Astrocyte (in vitro differentiated cells and primary cell): ENCODE data around the gene CHST15. TPM values are rescaled to one million over a fixed set of nuclear protein-coding genes. Genes with fewer than 3 reads are reported as not detected.

ENCODE experiments used
- DNase-seq: peaks from one replicate; pipeline ENCODE4 v3.0.0-alpha.2; 2010; ENCODE audit warnings: low read depth
- FAIRE-seq: peaks from 2 replicates; lab custom pipeline; 2011; peaks lifted over from hg19 to GRCh38; lab: Jason Lieb, UNC
- H2AFZ ChIP-seq: 2 replicates; pipeline ENCODE4 v1.6.0; 2012; ENCODE audit warnings: low read depth, low read length, inconsistent platforms
- H3K27ac ChIP-seq: 2 replicates; pipeline ENCODE4 v1.5.1; 2011; ENCODE audit warnings: low read depth, low read length, inconsistent platforms
- H3K27me3 ChIP-seq: 2 replicates; pipeline ENCODE4 v1.6.0; 2011; ENCODE audit warnings: low read length, inconsistent platforms; ENCODE audit not compliant: insufficient read depth
- H3K36me3 ChIP-seq: 2 replicates; pipeline ENCODE4 v1.5.1; 2011; ENCODE audit warnings: low read length, inconsistent platforms; ENCODE audit not compliant: insufficient read depth
- H3K4me1 ChIP-seq: 2 replicates; pipeline ENCODE4 v1.5.1; 2011; ENCODE audit warnings: low read length, inconsistent platforms; ENCODE audit not compliant: insufficient read depth
- H3K4me2 ChIP-seq: 2 replicates; pipeline ENCODE4 v1.6.0; 2012; ENCODE audit warnings: low read length, inconsistent platforms
- H3K4me3 ChIP-seq: 2 replicates; pipeline ENCODE4 v1.5.1; 2011; ENCODE audit warnings: low read depth, mild to moderate bottlenecking, low read length, inconsistent platforms; ENCODE audit not compliant: insufficient read depth
- H3K79me2 ChIP-seq: 2 replicates; pipeline ENCODE4 v1.6.0; 2012; ENCODE audit warnings: mild to moderate bottlenecking, low read length, inconsistent platforms; ENCODE audit not compliant: insufficient read depth
- H3K9ac ChIP-seq: 2 replicates; pipeline ENCODE4 v1.6.0; 2012; ENCODE audit warnings: mild to moderate bottlenecking, low read length, inconsistent platforms
- H3K9me3 ChIP-seq: 2 replicates; pipeline ENCODE4 v1.5.1; 2012; ENCODE audit warnings: low read depth, mild to moderate bottlenecking, low read length, inconsistent platforms; ENCODE audit not compliant: insufficient read depth
- H4K20me1 ChIP-seq: 2 replicates; pipeline ENCODE4 v1.6.0; 2012; ENCODE audit warnings: low read length, inconsistent platforms; ENCODE audit not compliant: insufficient read depth
- H3K27ac Mint-ChIP-seq: one replicate; pipeline ENCODE4 v1.8.0; 2021; ENCODE audit warnings: mild to moderate bottlenecking, mixed read lengths; ENCODE audit not compliant: unreplicated experiment
- H3K27me3 Mint-ChIP-seq: one replicate; pipeline ENCODE4 v1.8.0; 2021; ENCODE audit warnings: low read depth, mixed read lengths; ENCODE audit not compliant: unreplicated experiment
- H3K36me3 Mint-ChIP-seq: one replicate; pipeline ENCODE4 v1.8.0; 2021; ENCODE audit warnings: low read depth, mixed read lengths; ENCODE audit not compliant: unreplicated experiment
- H3K4me1 Mint-ChIP-seq: one replicate; pipeline ENCODE4 v1.8.0; 2021; ENCODE audit warnings: low read depth, mixed read lengths; ENCODE audit not compliant: unreplicated experiment
- H3K4me3 Mint-ChIP-seq: one replicate; pipeline ENCODE4 v1.8.0; 2021; ENCODE audit warnings: mild to moderate bottlenecking, moderate library complexity, mixed read lengths; ENCODE audit not compliant: unreplicated experiment
- H3K9me3 Mint-ChIP-seq: one replicate; pipeline ENCODE4 v1.8.0; 2021; ENCODE audit warnings: mild to moderate bottlenecking, mixed read lengths; ENCODE audit not compliant: unreplicated experiment
- CTCF ChIP-seq: IDR thresholded peaks from 2 replicates; pipeline ENCODE4 v1.5.1; 2011; ENCODE audit warnings: low read depth, mild to moderate bottlenecking, inconsistent platforms, low read length, moderate library complexity; ENCODE audit not compliant: insufficient read depth
- EZH2 ChIP-seq: IDR thresholded peaks from 2 replicates; pipeline ENCODE4 v1.6.1; 2012; ENCODE audit warnings: mild to moderate bottlenecking, low read length, inconsistent platforms; ENCODE audit not compliant: insufficient read depth
- total RNA-seq: library from RNA; stranded (reverse); gene quantifications from 2 replicates; pipeline ENCODE4 v1.2.1, GENCODE V29; 2021

Gene CHST15
- total RNA-seq, 1 donor from 2014 or later: 20.6 TPM

- no peak overlapping the region for H2AFZ ChIP-seq
- no peaks in the 10 kb centered on the region for H3K4me1 ChIP-seq
- no peak overlapping the region for H3K4me3 ChIP-seq
- H3K27me3 ChIP-seq: peaks cover 9% of the 10 kb centered on the region
- H4K20me1 ChIP-seq: peaks cover 58% of the 10 kb centered on the region
- H3K9ac ChIP-seq: no peak overlapping the region
- no peak for FAIRE-seq
- Mint-ChIP-seq H3K27ac (no peak overlapping the region), H3K36me3 (no peaks in the 10 kb centered on the region), H3K4me3 (no peak overlapping the region), H3K9me3 (peaks cover 4% of the 10 kb centered on the region), H3K4me1 (peaks cover 23% of the 10 kb centered on the region), H3K27me3 (peaks cover 14% of the 10 kb centered on the region)
- DNase-seq: no peak
- no peak overlapping the region for H3K27ac ChIP-seq
- H3K36me3 ChIP-seq: no peaks in the 10 kb centered on the region
- peaks cover 19% of the 10 kb centered on the region for H3K79me2 ChIP-seq
- H3K9me3 ChIP-seq: no peaks in the 10 kb centered on the region
- no peak overlapping the region for H3K4me2 ChIP-seq
- no peak for TF ChIP-seq CTCF
These were observed 20.9 kb downstream of the CHST15 start for GRCh38 chr10:124072541-124072940.

DNA sequence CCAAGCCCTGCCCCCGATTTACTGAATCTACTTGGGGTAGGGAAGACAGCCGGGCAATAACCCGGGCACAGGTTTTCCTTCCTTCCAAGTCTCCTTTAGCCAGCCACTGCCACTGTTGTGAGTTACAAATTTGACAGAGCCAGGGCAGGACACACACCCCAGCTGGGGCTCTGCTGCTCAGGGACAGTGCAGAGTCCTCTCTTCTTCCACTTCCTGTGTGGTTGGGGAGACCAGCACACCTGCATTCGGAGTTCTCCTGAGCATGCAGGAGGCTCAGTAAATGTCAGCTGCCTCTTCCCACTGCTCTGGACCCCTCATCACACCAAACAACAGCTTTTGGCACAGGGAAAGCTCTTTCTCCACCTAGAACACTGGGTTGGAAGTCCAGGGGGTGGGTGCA, 21.3 kb downstream of the CHST15 start:
- H3K27me3 ChIP-seq: peaks cover 12% of the 10 kb centered on the region

DNA sequence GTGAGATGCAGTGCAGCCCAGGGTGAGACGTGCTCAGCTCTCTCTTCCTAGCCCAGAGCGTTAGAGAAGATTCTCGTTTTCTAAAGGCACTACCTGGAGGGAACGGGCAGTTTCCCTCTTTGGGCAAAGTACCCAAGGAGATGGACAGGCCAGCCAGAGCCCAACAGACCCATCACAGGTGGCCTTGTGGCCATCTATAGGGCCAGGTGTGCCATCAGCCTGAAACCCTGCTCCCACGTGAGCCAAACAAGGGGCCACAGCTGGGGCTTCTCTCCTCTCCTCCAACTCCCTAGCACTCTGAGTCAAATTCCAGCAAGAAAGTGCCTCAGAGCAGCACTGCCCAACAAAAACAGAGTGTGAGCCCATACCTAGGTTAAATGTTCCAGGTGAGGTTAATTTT, 22.3 kb downstream of the CHST15 start:
- DNase-seq: no peak
- no peak for TF ChIP-seq CTCF
- no peak for TF ChIP-seq EZH2
- Histone ChIP-seq H3K27ac (no peak overlapping the region), H3K9me3 (no peaks in the 10 kb centered on the region), H3K27me3 (peaks cover 20% of the 10 kb centered on the region), H4K20me1 (peaks cover 66% of the 10 kb centered on the region), H3K4me1 (no peaks in the 10 kb centered on the region), H3K9ac (no peak overlapping the region), H3K36me3 (no peaks in the 10 kb centered on the region), H3K4me3 (no peak overlapping the region), H2AFZ (no peak overlapping the region), H3K4me2 (no peak overlapping the region), H3K79me2 (peaks cover 19% of the 10 kb centered on the region)
- Mint-ChIP-seq H3K4me3 (no peak overlapping the region), H3K27ac (no peak overlapping the region), H3K27me3 (peaks cover 13% of the 10 kb centered on the region), H3K36me3 (peaks cover 3% of the 10 kb centered on the region), H3K4me1 (peaks cover 31% of the 10 kb centered on the region), H3K9me3 (peaks cover 4% of the 10 kb centered on the region)
- FAIRE-seq: no peak

More for the DNA sequence above, 21.3 kb downstream of the CHST15 start:
- FAIRE-seq: no peak
- Mint-ChIP-seq H3K9me3 (peaks cover 4% of the 10 kb centered on the region), H3K27ac (no peak overlapping the region), H3K36me3 (no peaks in the 10 kb centered on the region), H3K4me3 (no peak overlapping the region), H3K27me3 (peaks cover 13% of the 10 kb centered on the region), H3K4me1 (peaks cover 24% of the 10 kb centered on the region)
- H3K4me2 ChIP-seq: no peak overlapping the region
- peaks cover 61% of the 10 kb centered on the region for H4K20me1 ChIP-seq
- H3K9me3 ChIP-seq: no peaks in the 10 kb centered on the region
- no peak overlapping the region for H3K27ac ChIP-seq
- H3K4me1 ChIP-seq: no peaks in the 10 kb centered on the region
- DNase-seq: no peak
- no peaks in the 10 kb centered on the region for H3K36me3 ChIP-seq
- H2AFZ ChIP-seq: no peak overlapping the region
- H3K79me2 ChIP-seq: peaks cover 19% of the 10 kb centered on the region
- H3K4me3 ChIP-seq: no peak overlapping the region
- H3K9ac ChIP-seq: no peak overlapping the region
- TF ChIP-seq CTCF (no peak), EZH2 (no peak)
